ENCODE data around the gene CERS4.

- TF ChIP-seq, protein P1, sequence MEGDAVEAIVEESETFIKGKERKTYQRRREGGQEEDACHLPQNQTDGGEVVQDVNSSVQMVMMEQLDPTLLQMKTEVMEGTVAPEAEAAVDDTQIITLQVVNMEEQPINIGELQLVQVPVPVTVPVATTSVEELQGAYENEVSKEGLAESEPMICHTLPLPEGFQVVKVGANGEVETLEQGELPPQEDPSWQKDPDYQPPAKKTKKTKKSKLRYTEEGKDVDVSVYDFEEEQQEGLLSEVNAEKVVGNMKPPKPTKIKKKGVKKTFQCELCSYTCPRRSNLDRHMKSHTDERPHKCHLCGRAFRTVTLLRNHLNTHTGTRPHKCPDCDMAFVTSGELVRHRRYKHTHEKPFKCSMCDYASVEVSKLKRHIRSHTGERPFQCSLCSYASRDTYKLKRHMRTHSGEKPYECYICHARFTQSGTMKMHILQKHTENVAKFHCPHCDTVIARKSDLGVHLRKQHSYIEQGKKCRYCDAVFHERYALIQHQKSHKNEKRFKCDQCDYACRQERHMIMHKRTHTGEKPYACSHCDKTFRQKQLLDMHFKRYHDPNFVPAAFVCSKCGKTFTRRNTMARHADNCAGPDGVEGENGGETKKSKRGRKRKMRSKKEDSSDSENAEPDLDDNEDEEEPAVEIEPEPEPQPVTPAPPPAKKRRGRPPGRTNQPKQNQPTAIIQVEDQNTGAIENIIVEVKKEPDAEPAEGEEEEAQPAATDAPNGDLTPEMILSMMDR (IDR thresholded peaks at IDR 0.05): no peak
- TF ChIP-seq REST (IDR thresholded peaks at IDR 0.05; ENCODE audit: low read depth, low read length) (no peak), MXI1 (IDR thresholded peaks at IDR 0.05; ENCODE audit: low read depth, low read length) (no peak), POLR2AphosphoS5 (IDR thresholded peaks at IDR 0.05; ENCODE audit: low read depth, low read length) (no peak), EP300 (IDR thresholded peaks at IDR 0.05; ENCODE audit: borderline replicate concordance in 1 of 2, low read depth in 1 of 2, low read length in 1 of 2) (no peak), FOXM1 (IDR thresholded peaks at IDR 0.05; ENCODE audit: low read depth) (no peak), TEAD4 (IDR thresholded peaks at IDR 0.05; ENCODE audit: borderline replicate concordance, insufficient read depth) (no peak), EZH2phosphoT487 (IDR thresholded peaks at IDR 0.05; ENCODE audit: borderline replicate concordance, low read depth) (no peak), CHD2 (IDR thresholded peaks at IDR 0.05; ENCODE audit: low read length, partially characterized antibody) (no peak), FOXJ3 (CRISPR knock-in tag; IDR thresholded peaks at IDR 0.05) (no peak)
- TF ChIP-seq, protein P2, sequence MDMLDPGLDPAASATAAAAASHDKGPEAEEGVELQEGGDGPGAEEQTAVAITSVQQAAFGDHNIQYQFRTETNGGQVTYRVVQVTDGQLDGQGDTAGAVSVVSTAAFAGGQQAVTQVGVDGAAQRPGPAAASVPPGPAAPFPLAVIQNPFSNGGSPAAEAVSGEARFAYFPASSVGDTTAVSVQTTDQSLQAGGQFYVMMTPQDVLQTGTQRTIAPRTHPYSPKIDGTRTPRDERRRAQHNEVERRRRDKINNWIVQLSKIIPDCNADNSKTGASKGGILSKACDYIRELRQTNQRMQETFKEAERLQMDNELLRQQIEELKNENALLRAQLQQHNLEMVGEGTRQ (IDR thresholded peaks at IDR 0.05; ENCODE audit: borderline replicate concordance, low read depth, low read length): no peak
Observed at GRCh38 chr19:8161135-8161646, 48.0 kb upstream of the CERS4 start.
